HG02623 (cell line): ENCODE measurements around the gene NR5A2.
"Not testable (repeated sequence)": the region's sequence is repeated elsewhere in the genome, so short reads cannot be mapped to it uniquely, and the experiment has no call there.

Source experiments
- ATAC-seq: cut with Tn5 transposase; IDR thresholded peaks from one replicate; pipeline ENCODE4 v1.9.1; 2021; ENCODE audit warnings: moderate library complexity; ENCODE audit not compliant: unreplicated experiment

The NR5A2 gene

DNA sequence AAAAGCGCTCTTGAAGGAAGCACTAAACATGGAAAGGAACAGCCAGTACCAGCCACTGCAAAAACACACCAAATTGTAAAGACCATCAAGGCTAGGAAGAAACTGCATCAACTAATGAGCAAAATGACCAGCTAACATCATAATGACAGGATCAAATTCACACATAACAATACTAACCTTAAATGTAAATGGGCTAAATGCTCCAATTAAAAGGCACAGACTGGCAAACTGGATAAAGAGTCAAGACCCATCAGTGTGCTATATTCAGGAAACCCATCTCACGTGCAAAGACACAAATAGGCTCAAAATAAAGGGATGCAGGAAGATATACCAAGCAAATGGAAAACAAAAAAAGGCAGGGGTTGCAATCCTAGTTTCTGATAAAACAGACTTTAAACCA lies 159.8 kb downstream of the NR5A2 start:
- not testable (repeated sequence) for ATAC-seq

DNA sequence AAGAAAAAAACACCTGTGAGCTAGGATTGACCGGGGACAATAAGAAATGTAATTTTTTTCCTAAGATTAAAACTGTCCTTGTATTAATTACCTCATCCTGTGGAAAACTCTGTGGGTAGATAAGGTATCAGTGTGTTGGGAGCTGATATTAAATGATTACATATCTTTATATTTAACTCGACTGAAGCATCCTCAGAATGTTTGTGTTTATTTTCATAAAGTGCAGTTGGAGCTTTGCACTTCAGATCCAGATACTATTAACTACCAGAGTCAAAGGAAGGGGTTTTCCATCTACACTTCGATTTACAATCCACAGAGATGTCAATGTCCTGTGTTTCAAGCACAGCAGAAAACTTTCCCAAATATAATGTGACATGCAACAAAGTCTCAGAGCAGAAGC lies 164.5 kb downstream of the NR5A2 start:
- no peak for ATAC-seq

DNA sequence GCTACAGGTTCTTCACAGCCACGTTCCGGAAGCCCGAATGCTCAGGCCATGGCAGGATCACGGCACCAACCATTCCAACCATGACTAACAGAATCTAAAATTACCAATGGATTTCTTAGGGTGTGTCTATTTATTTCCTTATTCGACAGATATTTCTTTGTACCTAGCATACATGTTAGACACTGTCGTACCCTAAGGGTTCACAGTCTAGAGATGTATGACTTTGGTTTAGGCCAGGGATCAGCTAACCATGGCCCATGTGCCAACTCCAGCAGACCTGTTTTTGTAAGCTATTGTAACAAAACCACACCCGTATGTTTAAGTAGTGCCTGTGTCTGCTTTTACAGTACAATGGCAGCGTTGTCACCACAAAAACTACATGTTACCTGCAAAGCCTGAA lies 167.0 kb downstream of the NR5A2 start:
- ATAC-seq: no peak

DNA sequence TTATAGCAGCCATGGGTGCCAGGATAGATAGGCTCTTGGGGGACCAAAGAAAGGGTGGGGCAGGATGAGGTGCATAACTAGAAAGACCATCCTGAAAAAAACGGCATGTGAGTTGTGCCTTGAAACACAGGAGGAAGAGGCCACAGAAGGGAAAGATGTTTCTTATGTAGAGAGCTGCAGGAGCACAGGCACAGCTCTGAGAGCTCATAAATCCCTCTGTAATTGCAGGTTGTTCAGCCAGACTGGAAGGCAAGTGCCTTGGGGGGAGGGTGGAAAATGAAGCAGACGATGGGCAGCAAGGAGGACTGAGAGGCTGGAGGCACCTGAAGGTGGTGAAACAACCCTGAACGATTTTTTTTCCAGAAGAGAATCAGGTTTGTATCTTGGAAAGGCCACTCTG lies 170.7 kb downstream of the NR5A2 start:
- no peak for ATAC-seq

DNA sequence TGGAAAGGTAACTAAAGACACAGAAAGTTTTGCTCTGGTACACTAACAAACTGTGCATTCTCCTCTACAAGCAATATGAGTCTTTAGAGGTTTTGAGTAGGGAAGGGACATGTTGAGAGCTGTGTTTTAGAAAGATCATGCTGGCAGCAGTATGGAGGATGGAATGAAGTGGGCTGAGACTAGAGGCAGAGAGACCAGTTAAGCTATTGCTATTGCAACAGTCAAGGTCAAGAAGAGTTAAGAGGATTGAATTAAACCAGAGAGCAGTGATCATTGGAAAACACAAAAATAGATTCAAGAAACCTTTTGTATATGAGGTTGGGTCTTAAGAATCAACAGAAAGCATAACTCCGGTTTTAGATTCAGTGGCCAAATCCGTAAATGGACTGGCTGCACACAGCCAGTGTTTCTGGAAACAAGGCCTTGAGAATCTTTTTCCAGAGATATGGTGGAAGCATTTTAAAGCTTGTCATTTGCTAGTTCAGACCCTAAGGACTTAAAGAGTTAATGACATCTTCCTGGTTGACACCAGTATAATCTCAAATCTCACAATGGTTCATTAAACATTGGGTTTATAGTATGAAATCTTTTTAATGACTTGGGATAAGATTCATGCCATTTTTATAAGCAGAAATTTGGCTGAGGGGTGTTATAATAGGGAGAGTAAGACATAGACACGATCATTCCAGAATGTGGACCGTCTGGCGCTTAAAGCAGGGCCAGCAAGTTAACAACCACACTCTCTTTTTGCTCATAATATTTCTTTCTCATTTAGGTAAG lies 177.9 kb downstream of the NR5A2 start:
- ATAC-seq: no peak

DNA sequence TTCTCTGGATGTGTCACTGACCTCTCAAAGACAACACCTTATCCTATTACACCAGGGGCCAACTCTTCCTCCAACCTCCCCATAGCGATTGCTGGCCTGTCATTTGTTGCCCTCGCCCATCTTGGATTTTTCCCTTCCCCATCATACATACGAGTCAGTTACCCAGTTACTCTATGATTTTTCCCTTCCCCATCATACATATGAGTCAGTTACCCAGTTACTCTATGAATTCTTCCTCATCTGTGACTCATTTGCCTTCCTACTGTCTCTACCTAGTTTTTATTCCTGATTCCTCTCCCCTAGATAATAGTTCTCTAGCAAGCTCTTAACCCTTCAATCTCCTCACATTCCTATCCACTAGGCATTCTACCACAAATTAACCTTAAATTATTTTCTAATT lies 178.8 kb downstream of the NR5A2 start:
- no peak for ATAC-seq

DNA sequence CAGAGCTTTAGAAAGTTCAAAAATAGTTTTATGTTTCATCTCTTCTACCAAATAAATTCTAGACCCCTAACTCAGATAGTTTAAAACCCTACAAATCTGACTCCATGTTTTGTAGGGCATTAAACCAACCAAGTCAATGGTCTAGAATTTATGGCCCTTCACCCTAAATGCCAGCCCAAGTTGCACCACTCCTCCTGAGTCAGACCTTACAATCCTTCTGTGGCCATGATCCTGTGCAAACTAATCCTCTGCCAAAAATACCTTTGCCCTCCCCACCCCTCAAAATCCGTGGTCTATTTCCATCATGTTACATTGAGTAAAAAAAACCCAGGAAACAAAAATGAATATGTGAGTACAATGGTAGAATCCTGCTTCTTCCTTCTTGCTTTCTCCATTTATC lies 179.3 kb downstream of the NR5A2 start:
- ATAC-seq: no peak

DNA sequence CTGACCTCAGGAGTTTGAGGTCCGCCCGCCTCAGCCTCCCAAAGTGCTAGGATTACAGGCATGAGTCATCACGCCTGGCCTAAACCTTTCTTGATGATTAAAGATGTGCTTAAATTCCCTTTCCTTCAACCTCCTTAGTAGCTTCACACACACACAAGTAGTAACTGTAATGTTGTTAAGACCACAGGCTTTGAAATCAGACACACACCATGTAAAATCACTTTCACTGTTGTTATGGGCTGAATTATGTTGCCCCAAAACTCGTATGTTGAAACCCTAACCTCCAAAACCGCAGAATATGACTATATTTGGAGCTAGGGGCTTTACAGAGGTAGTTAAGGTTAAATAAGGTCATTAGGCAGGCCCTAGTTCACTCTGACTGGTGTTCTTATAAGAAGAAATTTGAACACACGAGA lies 180.2 kb downstream of the NR5A2 start:
- peak; percentile 88 for ATAC-seq

DNA sequence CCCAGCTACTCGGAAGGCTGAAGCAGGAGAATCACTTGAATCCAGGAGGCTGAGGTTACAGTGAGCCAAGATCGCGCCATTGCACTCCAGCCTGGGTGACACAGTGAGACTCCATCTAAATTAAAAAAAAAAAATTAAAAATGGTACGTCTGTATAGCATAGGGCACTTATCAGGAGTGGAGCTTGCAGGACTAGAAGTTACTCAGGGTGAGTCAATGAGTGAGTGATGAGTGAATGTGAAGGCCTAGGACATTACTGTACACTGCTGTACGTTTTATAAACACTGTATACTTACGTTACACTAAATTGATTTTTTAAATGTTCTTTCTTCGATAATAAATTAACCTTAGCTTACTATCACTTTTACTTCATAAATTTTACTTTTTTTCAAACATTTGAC lies 183.6 kb downstream of the NR5A2 start:
- no peak for ATAC-seq

DNA sequence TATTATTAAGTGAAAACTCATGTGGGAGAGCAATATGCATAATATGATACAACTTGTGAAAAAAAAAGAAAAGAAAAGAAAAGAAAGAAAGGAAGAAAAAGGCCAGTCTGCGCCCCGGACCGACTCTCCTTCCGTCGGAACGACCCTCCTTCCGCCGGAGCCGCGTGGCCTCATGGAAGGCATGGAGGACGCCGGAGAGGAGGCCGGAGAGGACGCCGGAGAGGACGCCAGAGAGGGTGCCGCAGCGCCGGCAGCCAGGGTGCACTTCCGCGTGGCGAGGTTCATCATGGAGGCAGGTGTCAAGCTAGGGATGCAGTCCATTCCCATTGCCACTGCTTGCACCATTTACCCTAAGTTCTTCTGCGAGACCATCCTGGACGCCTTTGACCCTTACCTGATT lies 185.9 kb downstream of the NR5A2 start:
- ATAC-seq: no peak

DNA sequence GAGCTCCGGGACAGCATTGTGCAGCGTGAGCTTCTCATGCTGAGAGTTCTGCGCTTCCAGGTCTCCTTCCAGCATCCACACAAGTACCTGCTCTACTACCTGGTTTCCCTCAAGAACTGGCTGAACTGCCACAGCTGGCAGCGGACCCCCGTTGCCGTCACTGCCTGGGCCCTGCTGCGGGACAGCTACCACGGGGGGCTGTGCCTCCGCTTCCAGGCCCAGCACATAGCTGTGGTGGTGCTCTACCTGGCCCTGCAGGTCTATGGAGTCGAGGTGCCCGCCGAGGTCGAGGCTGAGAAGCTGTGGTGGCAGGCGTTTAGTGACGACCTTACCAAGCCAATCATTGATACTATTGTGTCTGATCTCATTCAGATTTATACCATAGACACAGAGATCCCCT lies 186.4 kb downstream of the NR5A2 start:
- no peak for ATAC-seq

DNA sequence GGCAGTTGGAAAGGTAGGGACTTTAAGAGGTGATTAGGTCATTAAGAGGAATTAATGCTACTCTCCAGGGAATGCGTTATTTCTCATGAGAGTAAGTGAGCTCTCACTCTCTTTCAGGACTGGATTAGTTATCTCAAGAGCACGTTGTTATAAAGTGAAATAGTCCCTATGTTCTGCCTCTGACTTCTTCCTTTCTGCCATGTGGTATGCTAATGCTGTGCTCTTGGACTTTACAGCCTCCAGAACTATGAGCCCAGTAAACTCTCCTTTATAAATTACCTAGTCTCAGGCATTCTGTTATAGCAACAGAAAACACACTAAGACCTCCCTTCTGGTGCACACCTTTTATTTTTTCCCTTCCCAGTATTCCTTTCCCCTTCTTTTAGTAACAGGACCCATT lies 187.8 kb downstream of the NR5A2 start:
- no peak for ATAC-seq

DNA sequence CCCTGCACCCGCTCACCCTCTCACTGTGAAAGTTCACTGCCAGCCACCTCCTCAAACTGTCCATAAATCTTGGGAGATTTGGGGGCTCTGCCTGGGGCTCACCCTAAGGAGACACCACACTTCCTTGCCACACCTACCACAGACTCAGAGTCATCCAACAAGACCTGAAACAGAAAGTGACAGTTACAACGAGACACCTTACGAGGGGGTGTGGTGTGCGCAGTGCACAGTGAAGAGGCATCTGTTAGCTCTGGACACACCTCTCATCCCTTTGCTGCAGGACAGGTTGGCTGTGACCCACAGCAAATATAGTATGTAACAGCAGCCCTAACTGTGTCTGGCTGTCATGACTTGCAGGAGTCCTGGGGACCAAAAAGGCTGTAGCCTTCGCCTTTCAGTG lies 190.2 kb downstream of the NR5A2 start:
- ATAC-seq: no peak

DNA sequence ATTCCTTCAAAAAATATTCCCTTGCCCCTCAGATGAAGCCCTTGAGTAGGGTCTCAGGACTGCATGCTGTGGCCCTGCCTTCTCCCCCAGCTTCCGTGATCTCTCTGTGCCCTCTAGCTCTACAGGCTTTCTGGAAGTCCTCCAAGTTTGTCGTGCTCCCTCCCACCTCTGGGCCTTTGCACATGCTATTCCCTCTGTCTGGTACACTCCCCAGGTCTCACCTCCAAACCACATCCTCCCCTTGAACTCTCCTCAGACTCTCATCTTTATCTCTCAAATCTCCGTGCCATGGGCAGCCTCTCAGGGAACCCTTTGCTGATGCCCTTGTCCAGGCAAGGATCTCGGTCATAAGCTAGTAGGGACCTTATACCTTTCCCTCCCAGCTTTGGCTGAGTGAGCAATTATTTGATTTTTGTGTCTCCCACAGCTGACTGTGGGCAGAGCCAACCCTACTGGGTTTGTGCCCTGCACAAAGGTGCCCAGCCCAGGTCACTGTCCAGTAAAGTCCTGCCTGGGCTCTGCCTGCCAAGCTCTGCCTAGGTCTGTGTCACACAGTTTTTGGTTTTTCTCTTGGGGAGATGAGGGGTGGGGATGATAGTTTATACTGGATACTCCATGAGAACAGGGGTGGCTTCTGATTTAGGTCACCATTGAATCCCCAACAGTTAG lies 194.2 kb downstream of the NR5A2 start:
- no peak for ATAC-seq

DNA sequence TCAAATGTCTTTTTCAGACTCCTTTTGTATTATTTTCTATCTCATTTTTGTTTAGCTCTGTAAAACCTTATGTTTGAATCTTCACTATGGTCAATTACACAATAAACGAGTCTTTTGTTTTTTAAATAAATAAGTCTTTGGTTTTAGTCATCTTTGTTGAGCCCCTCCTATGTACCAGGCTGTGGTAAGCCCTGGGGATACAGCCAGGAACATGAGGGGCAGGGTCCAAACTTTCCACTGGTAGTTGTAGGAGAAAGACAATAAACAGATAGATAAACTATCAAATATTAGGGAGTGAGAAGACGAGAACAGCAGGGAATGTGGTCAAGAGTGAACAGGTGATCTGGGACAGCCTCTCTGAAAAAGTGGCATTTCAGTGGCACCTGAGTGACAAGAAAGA lies 195.7 kb downstream of the NR5A2 start:
- ATAC-seq: no peak

DNA sequence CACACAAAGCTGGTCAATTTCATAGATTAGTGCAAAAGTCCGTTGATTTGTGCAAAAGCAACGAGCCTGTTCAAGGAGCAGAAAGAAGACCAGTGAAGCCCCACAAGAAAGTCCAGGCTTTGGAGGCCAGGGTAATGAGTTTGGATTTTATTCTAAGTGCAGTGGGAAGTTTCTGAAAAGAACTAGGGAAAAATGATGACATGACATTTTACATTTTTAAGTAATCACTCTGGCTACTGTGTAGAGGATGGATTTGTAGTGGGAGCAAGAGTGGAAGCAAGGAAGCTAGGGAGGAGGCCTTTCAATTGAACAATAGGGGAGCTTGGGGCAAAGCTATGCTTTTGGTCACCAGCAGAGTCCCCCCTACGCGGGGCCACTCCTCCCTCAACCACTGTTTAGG lies 196.1 kb downstream of the NR5A2 start:
- no peak for ATAC-seq

DNA sequence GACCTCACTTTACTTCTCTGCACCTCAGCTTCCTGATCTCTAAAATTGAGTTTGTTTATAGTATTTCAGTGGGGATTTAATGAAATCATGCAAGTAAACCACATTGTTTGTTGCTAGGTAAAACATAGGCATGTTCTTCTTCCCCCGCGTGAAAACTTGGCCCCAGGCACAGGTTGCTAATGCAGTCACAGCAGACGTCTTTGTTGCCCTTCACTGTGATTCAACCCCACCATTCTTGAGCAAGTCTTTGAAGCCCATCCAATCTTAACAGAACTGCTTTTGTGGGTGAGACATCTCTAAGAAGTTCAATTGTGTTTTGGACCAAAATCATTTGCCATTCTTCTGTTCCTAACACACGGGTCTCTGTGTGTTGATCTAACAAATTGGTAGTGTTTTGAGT lies 196.8 kb downstream of the NR5A2 start:
- ATAC-seq: no peak

DNA sequence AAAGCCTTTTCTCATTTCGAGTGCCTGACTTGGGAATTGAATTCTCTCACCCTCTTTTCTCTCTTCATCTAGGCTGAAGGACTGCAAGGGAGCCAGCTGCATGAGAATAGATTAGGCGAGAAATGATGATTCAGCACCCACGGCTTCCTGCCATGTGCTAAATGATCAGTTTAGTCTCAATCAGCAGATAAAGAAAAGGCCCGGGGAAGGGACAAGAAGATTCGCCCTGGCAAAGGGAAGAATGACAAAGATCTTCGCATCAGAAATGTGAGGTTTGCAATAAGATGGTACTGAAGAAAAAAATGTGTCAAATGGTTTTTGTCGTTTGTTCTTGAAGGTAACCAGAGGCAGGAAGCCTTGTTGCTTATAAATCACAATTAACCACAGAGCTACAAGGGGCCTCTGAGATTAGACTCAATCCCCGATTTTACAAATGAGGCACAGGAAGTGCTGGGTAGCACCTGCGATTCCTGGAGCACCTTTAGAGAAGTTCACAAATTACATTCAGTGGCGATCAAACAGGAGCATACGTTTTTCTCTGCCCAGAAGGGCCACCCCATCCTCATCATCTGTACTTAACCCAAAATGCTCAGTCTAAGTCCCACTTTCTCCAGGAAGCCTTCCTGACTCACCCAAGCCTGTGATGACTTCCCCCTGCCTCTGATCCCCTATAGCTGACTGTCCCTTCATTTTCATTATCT lies 198.9 kb downstream of the NR5A2 start:
- no peak for ATAC-seq

DNA sequence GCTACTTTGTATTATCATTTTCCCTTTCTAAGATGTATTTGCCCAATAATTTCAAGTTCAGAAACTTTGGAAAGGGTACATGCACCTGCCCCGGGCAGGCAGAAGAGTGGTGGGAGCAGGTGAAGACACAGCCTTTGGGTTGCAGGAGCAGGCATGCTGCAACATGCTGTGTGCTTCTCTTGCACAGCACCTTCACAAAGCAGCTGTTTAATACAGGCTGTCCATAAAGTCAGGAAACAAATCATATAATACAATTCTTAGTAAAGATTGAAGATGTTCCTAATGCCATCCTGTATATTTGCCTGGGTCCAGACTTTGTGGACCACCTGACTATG lies 199.4 kb downstream of the NR5A2 start:
- no peak for ATAC-seq
